GM13976 (cell line): Measurements from ENCODE around the gene LYPD1.

ENCODE experiments used
- DNase-seq: peaks from one replicate; pipeline ENCODE4 v3.0.0; 2012; ENCODE audit warnings: low spot score
- in situ Hi-C: fragments of 300-500 bp; cut with MboI; formaldehyde crosslinking; loops from one replicate; pipeline ENCODE4 v1.12.0; 2022; ENCODE audit warnings: low sequenced_read_pairs, mixed read lengths, inconsistent platforms; ENCODE audit not compliant: unreplicated experiment
- TF ChIP-seq, protein P1 (sequence below): IDR thresholded peaks from 2 replicates; pipeline ENCODE4 v1.5.1; 2012; ENCODE audit warnings: borderline replicate concordance, mild to moderate bottlenecking; ENCODE audit not compliant: insufficient read depth; ENCODE audit errors: extremely low read depth, missing control alignments, control extremely low read depth

LYPD1 gene

DNA sequence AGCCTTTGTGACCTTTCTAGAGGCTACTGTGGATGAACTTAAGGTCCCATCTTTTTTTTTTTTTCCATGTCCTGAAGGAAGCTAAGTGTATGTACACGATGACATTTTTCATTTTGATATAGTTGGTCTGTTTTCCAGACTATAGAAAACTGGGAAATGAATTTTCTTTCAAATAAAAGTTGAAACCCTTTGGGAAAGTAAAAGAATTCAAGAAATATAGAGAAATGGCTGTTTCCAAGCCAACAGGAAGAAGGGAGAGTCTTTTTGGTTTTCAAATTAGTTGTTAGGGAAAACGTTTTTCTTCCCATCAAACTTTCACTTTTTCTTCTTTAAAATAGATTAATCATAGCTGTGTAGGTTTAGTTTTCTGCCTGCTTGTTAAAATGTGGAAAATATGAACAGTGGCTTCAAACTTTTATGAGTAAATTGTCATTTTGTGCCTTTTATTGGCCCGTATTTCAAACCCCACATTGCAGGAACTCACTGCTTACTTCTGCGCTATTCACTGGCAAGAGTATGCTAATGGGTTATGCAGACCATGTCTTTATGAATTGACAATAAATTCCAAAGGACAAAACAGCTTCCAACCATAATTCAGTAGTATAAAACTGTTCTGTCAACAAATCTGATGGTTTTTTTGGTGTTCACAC, 27.7 kb upstream of the LYPD1 start:
- TF ChIP-seq, protein P1, sequence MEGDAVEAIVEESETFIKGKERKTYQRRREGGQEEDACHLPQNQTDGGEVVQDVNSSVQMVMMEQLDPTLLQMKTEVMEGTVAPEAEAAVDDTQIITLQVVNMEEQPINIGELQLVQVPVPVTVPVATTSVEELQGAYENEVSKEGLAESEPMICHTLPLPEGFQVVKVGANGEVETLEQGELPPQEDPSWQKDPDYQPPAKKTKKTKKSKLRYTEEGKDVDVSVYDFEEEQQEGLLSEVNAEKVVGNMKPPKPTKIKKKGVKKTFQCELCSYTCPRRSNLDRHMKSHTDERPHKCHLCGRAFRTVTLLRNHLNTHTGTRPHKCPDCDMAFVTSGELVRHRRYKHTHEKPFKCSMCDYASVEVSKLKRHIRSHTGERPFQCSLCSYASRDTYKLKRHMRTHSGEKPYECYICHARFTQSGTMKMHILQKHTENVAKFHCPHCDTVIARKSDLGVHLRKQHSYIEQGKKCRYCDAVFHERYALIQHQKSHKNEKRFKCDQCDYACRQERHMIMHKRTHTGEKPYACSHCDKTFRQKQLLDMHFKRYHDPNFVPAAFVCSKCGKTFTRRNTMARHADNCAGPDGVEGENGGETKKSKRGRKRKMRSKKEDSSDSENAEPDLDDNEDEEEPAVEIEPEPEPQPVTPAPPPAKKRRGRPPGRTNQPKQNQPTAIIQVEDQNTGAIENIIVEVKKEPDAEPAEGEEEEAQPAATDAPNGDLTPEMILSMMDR: no peak
- in situ Hi-C loops: no loop called here
- DNase-seq: no peak

- in situ Hi-C loops: no loop called here
- TF ChIP-seq, protein P1: no peak
- DNase-seq: no peak
Observed at GRCh38 chr2:132692816-132693215, 22.8 kb upstream of the LYPD1 start.

- TF ChIP-seq, protein P1: no peak
- DNase-seq: no peak
- in situ Hi-C loops: no loop called here
Observed at GRCh38 chr2:132691556-132691955, 21.6 kb upstream of the LYPD1 start.

DNA sequence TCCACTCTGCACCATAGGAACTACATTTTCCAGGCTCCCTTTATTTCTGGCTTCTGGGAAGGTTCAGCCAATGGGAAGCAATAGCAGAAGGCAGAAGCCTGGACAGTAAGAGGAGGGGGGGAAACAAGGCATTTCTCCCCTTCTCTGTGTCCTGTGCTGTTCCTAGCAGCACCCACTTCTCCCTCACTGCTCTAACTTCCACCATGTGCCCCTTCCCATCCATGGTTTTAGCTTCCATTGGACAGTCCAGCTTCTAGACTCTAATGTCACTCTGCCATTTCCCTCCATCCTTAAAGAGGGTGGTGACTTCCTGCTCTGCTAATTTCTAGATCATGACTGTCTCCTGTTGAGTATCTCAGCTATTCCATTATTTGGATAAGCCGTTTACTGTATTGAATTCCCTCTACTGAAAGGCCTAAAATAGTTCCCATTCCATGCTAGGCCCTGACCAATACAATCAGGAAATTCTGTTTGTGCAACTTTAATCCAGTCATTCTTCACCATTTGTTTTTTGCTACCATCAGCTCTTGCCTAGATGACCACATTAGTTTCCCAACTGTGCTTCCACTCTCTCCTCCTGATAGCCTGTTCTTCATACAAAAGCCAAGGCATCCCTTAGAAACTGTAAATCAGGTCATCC, 20.8 kb upstream of the LYPD1 start:
- TF ChIP-seq, protein P1: no peak
- DNase-seq: no peak
- in situ Hi-C loops: no loop called here

DNA sequence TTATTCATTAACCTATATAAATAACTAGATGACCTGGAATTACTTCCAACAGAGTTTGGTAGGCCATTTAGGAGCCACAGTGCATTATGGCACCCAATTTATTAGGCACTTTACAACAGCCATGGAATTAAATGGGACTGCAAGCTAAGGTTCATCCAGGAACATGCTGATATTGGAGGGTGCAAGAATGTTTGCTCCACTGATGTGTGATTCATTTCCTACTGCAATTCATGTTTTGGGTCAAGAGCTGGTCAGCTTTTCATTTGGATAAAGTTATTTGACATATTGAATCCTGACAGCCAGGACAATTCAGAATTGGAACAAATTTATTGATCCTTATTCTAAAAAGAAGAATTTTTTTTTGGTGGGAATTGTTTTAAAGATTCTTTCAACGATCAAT, 11.8 kb upstream of the LYPD1 start:
- in situ Hi-C loops: no loop called here
- TF ChIP-seq, protein P1: no peak
- DNase-seq: no peak

- in situ Hi-C loops: no loop called here
- no peak for DNase-seq
- TF ChIP-seq, protein P1: no peak
Observed at GRCh38 chr2:132680544-132680943, 10.5 kb upstream of the LYPD1 start.
